CD4-positive, alpha-beta memory T cell (primary cell): ENCODE data around the gene C17orf75. TPM values are rescaled to one million over a fixed set of nuclear protein-coding genes. Genes with fewer than 3 reads are reported as not detected.
"Not testable (repeated sequence)": the region's sequence is repeated elsewhere in the genome, so short reads cannot be mapped to it uniquely, and the experiment has no call there.

ENCODE experiments used
- CTCF ChIA-PET: fragments of 350-600 bp; sonication (Branson Sonifier 250); formaldehyde crosslinking; loops from one replicate; lab custom pipeline; 2021; ENCODE audit warnings: inconsistent platforms; ENCODE audit not compliant: partially characterized antibody; lab: Charles Lee
- POLR2A ChIA-PET: fragments of 350-600 bp; sonication (Branson Sonifier 250); formaldehyde crosslinking; loops from one replicate; lab custom pipeline; 2021; ENCODE audit not compliant: partially characterized antibody; lab: Charles Lee
- DNase-seq, 5 donors: peaks; one replicate each; pipeline versions ENCODE4 v3.0.0 to v3.0.0-alpha.2; 2020 to 2022; ENCODE audit warnings: mixed read lengths in 1 of 5
- H3K27ac ChIP-seq: one replicate; pipeline ENCODE4 v1.7.0; 2013; ENCODE audit warnings: low read depth, low read length
- H3K27me3 ChIP-seq: 2 replicates; pipeline ENCODE4 v1.7.0; 2013; ENCODE audit warnings: mild to moderate bottlenecking, low read length, moderate library complexity; ENCODE audit not compliant: insufficient read depth
- H3K36me3 ChIP-seq: 2 replicates; pipeline ENCODE4 v1.7.0; 2013; ENCODE audit warnings: mild to moderate bottlenecking, low read length, moderate library complexity; ENCODE audit not compliant: insufficient read depth
- H3K4me1 ChIP-seq: 2 replicates; pipeline ENCODE4 v1.7.0; 2013; ENCODE audit warnings: mild to moderate bottlenecking, low read length, moderate library complexity; ENCODE audit not compliant: insufficient read depth
- H3K4me3 ChIP-seq, 2 donors: one replicate each; pipeline ENCODE4 v1.7.0; 2013; ENCODE audit warnings: low read length in 2 of 2, mild to moderate bottlenecking in 1 of 2
- H3K9me3 ChIP-seq, 2 donors: one replicate each; pipeline ENCODE4 v1.7.0; 2013; ENCODE audit warnings: low read length in 2 of 2, control low read depth in 1 of 2; ENCODE audit not compliant: control insufficient read depth in 1 of 2
- H3K27ac Mint-ChIP-seq, 7 donors: one replicate each; pipeline ENCODE4 v1.8.0; 2020 to 2021; ENCODE audit warnings: mixed read lengths in 7 of 7, mild to moderate bottlenecking in 6 of 7, inconsistent platforms in 3 of 7, moderate library complexity in 3 of 7
- H3K27me3 Mint-ChIP-seq, 2 donors: one replicate each; pipeline ENCODE4 v1.8.0; 2020 to 2021; ENCODE audit warnings: mixed read lengths in 2 of 2
- H3K36me3 Mint-ChIP-seq, 2 donors: one replicate each; pipeline ENCODE4 v1.8.0; 2020 to 2021; ENCODE audit warnings: mixed read lengths in 2 of 2, inconsistent platforms in 1 of 2, mild to moderate bottlenecking in 1 of 2
- H3K4me1 Mint-ChIP-seq, 4 donors: one replicate each; pipeline ENCODE4 v1.8.0; 2020 to 2021; ENCODE audit warnings: mixed read lengths in 4 of 4, mild to moderate bottlenecking in 1 of 4
- H3K4me3 Mint-ChIP-seq, 8 donors: one replicate each; pipeline ENCODE4 v1.8.0; 2020 to 2021; ENCODE audit warnings: mixed read lengths in 8 of 8, mild to moderate bottlenecking in 7 of 8, moderate library complexity in 6 of 8, inconsistent platforms in 3 of 8
- H3K9me3 Mint-ChIP-seq, 8 donors: one replicate each; pipeline ENCODE4 v1.8.0; 2020 to 2021; ENCODE audit warnings: mixed read lengths in 8 of 8, mild to moderate bottlenecking in 5 of 8, inconsistent platforms in 3 of 8, moderate library complexity in 1 of 8
- intact Hi-C: fragments of 100-400 bp; cut with micrococcal nuclease; formaldehyde crosslinking; loops from one replicate; pipeline ENCODE4 v1.15.1; 2023
- polyA plus RNA-seq, 2 donors: library from polyadenylated mRNA; unstranded; fragments of 300-500 nt; fragmentation: Illumina TruSeq; gene quantifications; one replicate each; pipeline ENCODE4 v1.2.3, GENCODE V29; 2021
- total RNA-seq, 2 experiments: library from RNA; stranded (reverse); gene quantifications; one replicate each; pipeline ENCODE4 v1.2.3, GENCODE V29; 2021

Gene C17orf75
- total and polyA plus RNA-seq, 4 experiments from 2014 or later = 7.9 to 22.5 (median 15.4) TPM

DNA sequence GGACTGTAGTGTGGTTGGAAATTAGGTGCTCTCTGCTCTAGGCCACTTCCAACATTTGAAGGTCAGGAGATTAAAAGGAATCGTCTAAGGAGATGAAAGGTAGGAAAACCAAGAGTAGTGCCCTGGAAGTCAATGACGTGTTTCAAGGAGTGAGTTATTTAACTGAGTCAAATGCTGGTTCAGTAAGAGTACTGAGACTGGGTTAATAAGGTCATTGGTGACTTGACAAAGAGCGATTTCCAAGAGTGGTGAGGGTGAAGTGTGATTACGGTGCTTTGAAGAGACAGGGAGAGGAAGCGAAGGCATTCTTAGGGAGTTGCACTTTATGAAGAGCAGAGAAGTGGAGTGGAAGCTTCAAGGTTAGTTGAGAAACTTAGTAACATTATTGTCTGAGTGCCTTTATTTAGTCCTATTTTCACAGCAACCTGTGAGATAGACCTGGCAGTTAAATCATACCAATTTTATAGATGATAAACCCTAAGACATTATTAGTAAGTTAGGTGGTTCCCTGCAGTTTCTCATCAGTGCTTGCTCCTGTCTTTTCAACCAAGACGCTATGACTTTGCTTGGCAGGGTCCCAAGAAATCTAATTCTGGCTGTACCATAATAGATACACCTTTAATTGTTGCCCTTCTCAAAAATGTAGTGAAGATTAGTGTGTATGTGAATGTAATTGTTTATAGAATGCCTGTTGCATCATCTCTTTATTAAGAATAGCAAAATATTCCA, 13.8 kb upstream of the C17orf75 start:
- Histone ChIP-seq H3K36me3 (peaks cover 45% of the 10 kb centered on the region), H3K4me1 (peaks cover 68% of the 10 kb centered on the region), H3K27ac (no peak overlapping the region), H3K27me3 (no peaks in the 10 kb centered on the region), H3K9me3 (no peaks in the 10 kb centered on the region), H3K4me3 (no peak overlapping the region)
- no peak for DNase-seq
- CTCF ChIA-PET = interaction anchor here (1.6 kb wide), 1 partner anchor 88 kb away, joined by 3 read pairs; the partner anchor contains the start of gene PSMD11
- peak overlapping the region; percentile 2 to 91 (median 70) for H3K27ac Mint-ChIP-seq
- H3K4me3 Mint-ChIP-seq = peak overlapping the region; percentile 13 to 78 (median 66)
- H3K4me1 Mint-ChIP-seq = peaks cover 35 to 72% (median 47%) of the 10 kb centered on the region in 4 donors
- peaks cover 46 to 79% of the 10 kb centered on the region in 2 donors for H3K36me3 Mint-ChIP-seq
- POLR2A ChIA-PET = interaction anchor here (0.6 kb wide), 1 partner anchor 155 kb away, joined by 4 read pairs; no protein-coding TSS in a partner anchor
- no peaks in the 10 kb centered on the region for H3K9me3 Mint-ChIP-seq
- no peaks in the 10 kb centered on the region for H3K27me3 Mint-ChIP-seq
- intact Hi-C loops = loop anchor here (10.0 kb wide), 1 partner anchor 519 kb away; the partner anchor contains the start of gene MYO1D

DNA sequence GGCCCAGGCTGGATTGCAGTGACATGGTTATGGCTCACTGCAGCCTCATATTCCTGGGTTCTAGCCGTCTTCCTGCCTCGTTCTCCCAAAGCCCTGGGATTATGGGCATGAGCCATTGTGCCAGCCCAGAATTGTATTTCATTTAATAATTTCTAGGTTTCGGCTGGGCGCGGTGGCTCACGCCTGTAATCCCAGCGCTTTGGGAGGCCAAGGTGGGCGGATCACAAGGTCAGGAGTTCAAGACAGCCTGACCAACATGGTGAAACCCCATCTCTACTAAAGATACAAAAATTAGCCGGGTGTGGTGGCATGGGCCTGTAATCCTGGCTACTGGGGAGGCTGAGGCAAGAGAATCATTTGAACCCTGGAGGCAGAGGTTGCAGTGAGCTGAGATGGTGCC, 10.8 kb upstream of the C17orf75 start:
- H3K36me3 Mint-ChIP-seq = peaks cover 40 to 69% of the 10 kb centered on the region in 2 donors
- H3K27me3 Mint-ChIP-seq, H3K27me3 ChIP-seq, H3K9me3 ChIP-seq, DNase-seq, H3K9me3 Mint-ChIP-seq, CTCF ChIA-PET: not testable (repeated sequence)
- Histone ChIP-seq H3K27ac (peak overlapping the region; percentile 100), H3K4me3 (peak overlapping the region in 1 of 2 donors; percentile 96), H3K4me1 (peaks cover 67% of the 10 kb centered on the region), H3K36me3 (peaks cover 24% of the 10 kb centered on the region)
- peak overlapping the region in 5 of 7 donors; percentile 18 to 98 (median 82) for H3K27ac Mint-ChIP-seq
- peaks cover 38 to 75% (median 56%) of the 10 kb centered on the region in 4 donors for H3K4me1 Mint-ChIP-seq
- POLR2A ChIA-PET = interaction anchor here (5.6 kb wide), 1 partner anchor 11 kb away, joined by 43 read pairs; the partner anchor contains the start of gene C17orf75
- intact Hi-C loops = loop anchor here (10.0 kb wide), 1 partner anchor 522 kb away; the partner anchor contains the start of gene MYO1D
- H3K4me3 Mint-ChIP-seq = peak overlapping the region; percentile 97 to 100 (median 100)

DNA sequence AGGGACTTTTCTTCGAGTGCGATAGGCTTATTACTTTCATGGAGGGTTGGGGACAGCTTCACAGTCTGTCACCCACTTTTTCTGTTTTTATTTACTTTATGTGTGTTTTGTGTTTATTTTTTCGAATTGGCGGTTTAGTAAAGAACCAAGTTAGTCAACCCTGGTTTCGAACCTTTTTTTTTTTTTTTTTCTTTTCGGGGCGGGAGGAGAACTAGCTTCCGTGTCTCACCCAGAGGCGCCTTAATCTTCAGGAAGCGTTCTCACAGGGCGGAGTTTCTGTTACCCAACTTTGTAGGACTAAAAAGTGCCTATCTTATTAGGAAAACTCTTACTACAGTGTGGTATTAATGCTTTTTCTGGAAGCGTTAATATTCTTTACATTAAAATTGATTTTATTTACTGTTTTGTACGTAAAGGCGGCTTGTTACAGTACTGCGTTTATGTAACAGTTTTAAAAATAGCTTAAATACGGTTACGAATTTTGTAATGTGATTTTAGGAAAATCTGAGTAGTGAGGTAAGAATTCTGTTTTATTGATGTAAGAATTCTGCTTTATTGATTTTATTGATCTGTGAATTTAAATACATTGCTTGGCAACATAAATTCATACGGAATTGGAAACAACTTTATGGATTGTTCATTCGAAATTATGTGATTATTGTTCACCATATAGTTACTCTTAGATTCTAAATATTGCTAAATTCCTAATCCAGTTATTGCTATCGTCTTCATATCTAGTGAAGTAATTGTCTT, 8.9 kb upstream of the C17orf75 start:
- Mint-ChIP-seq H3K36me3 (peaks cover 33 to 57% of the 10 kb centered on the region in 2 donors), H3K4me3 (peak overlapping the region; percentile 97 to 100 (median 100)), H3K27me3 (no peaks in the 10 kb centered on the region), H3K9me3 (peaks cover 0 to 5% (median 0%) of the 10 kb centered on the region in 8 donors), H3K4me1 (peaks cover 30 to 62% (median 46%) of the 10 kb centered on the region in 4 donors), H3K27ac (peak overlapping the region; percentile 98 to 100 (median 100))
- intact Hi-C loops = loop anchor here (1.0 to 10.0 kb wide), 3 partner anchors 9 to 524 kb away; partner anchors contain the start of genes C17orf75, MYO1D and PSMD11
- DNase-seq = peak; percentile 56 to 71 (median 63)
- H3K36me3 ChIP-seq = peaks cover 18% of the 10 kb centered on the region
- ChIA-PET CTCF (interaction anchor here (1.0 to 1.3 kb wide), 2 partner anchors 10 to 49 kb away, joined by 3 to 4 read pairs; no protein-coding TSS in a partner anchor), POLR2A (interaction anchor here (0.8 to 5.6 kb wide), 9 partner anchors 9 to 526 kb away, joined by 3 to 43 read pairs (median 7); partner anchors contain the start of genes C17orf75, MYO1D, PSMD11 and UTP6)
- no peaks in the 10 kb centered on the region for H3K27me3 ChIP-seq
- H3K4me1 ChIP-seq = peaks cover 53% of the 10 kb centered on the region
- H3K27ac ChIP-seq = peak overlapping the region; percentile 100
- no peaks in the 10 kb centered on the region for H3K9me3 ChIP-seq
- H3K4me3 ChIP-seq = peak overlapping the region; percentile 96 to 100

DNA sequence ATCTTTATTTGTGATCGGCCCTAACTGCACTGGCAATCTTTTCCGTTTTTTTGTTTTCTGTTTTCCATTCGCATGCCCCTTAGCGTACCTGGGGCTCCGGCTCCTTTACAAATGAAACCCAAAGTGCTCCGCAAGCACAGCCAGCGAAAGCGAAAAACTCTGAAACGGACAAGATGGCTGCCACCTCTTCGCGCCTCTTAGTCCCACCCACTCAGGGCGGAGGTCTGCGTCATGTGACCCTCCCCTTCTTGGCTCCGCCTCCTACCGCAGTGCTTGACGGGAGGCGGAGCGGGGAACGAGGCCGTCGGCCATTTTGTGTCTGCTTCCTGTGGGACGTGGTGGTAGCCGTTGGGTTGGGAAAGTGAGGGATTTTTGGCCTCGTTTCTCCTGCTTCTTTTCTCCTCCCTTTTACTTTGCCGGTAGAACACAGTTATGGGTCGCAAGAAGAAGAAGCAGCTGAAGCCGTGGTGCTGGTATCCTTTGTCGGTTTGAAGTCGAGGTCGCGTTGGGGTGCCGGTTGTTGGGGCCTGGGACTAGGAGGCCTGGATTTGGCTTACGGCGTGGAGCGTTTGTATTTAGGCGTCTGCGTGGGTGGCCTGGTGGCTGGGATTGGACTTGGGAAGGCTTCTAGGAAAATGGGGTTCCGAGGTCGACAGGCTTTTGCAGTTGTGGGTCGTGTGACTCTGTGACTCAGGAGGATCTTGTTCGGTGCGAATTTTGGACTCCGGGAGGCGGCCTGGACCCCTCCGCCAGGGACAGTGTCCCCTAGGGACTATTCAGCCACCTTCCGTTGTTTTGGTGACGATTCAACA, 8.1 kb upstream of the C17orf75 start, which contains the start of gene ZNF207:
ZNF207 (plus strand) TSS at position 304 of the 812 bp plus-strand sequence; CDS start at position 433, 129 bp downstream.
- Histone ChIP-seq H3K4me3 (peak within 1 kb of the TSS; percentile 96 to 100), H3K27me3 (no peaks in the 10 kb centered on the region), H3K27ac (peak within 1 kb of the TSS; percentile 100), H3K9me3 (no peaks in the 10 kb centered on the region), H3K36me3 (peaks cover 10% of the 10 kb centered on the region), H3K4me1 (peaks cover 45% of the 10 kb centered on the region)
- peaks cover 23 to 54% (median 38%) of the 10 kb centered on the region in 4 donors for H3K4me1 Mint-ChIP-seq
- H3K4me3 Mint-ChIP-seq = peak within 1 kb of the TSS; percentile 97 to 100 (median 100)
- H3K27me3 Mint-ChIP-seq = no peaks in the 10 kb centered on the region
- POLR2A ChIA-PET = interaction anchor here (0.8 to 5.6 kb wide), 8 partner anchors 8 to 527 kb away, joined by 3 to 43 read pairs (median 7); partner anchors contain the start of genes C17orf75, MYO1D, PSMD11 and UTP6
- intact Hi-C loops = loop anchor here (1.0 to 10.0 kb wide), 3 partner anchors 8 to 525 kb away; partner anchors contain the start of genes C17orf75, MYO1D and PSMD11
- peaks cover 0 to 5% (median 0%) of the 10 kb centered on the region in 8 donors for H3K9me3 Mint-ChIP-seq
- peak; percentile 94 to 96 (median 95) for DNase-seq
- CTCF ChIA-PET = interaction anchor here (1.0 to 1.3 kb wide), 2 partner anchors 9 to 50 kb away, joined by 3 to 4 read pairs; no protein-coding TSS in a partner anchor
- H3K27ac Mint-ChIP-seq = peak within 1 kb of the TSS; percentile 98 to 100 (median 100)
- peaks cover 25 to 49% of the 10 kb centered on the region in 2 donors for H3K36me3 Mint-ChIP-seq

DNA sequence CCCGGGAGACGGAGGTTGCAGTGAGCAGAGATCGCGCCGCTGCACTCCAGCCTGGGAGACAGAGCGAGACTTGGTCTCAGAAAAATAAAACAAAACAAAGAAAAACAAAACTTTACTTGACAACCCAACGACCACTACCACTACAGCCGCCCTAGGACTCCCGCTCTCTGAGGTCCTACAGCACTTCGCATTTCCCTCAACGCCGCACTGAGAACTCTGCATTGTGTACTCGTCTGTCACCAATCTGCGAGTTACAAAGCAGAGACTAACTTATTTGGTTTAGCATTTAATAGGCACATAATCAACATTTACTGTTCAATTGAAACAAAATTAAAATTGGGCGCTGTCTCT, 7.5 kb upstream of the C17orf75 start:
- intact Hi-C loops = no loop called here
- POLR2A ChIA-PET = interaction anchor here (1.8 to 5.6 kb wide), 3 partner anchors 8 to 95 kb away, joined by 7 to 43 read pairs (median 10); partner anchors contain the start of genes C17orf75 and PSMD11
- peaks cover 21 to 43% of the 10 kb centered on the region in 2 donors for H3K36me3 Mint-ChIP-seq

DNA sequence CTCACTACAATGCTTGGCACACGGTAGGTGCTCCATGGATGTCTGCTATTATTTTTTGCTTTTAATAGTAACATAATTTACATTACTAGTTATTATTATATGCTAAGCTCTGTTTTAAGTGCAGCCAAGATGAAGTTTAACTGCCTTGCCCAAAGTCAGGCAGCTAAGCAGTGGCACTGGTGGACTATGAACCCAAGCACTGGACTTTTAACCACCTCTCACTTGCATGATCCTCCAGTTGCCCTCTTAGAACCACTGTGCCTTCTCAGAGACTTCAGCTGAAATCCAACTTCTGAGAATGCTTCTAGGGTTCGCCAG, 6.5 kb upstream of the C17orf75 start:
- Histone ChIP-seq H3K27ac (no peak overlapping the region), H3K4me1 (peaks cover 30% of the 10 kb centered on the region), H3K4me3 (no peak overlapping the region), H3K9me3 (no peaks in the 10 kb centered on the region), H3K36me3 (no peaks in the 10 kb centered on the region), H3K27me3 (no peaks in the 10 kb centered on the region)
- Mint-ChIP-seq H3K27ac (peak overlapping the region in 4 of 7 donors; percentile 35 to 98 (median 70)), H3K9me3 (peaks cover 0 to 5% (median 0%) of the 10 kb centered on the region in 8 donors), H3K27me3 (no peaks in the 10 kb centered on the region), H3K4me3 (peak overlapping the region in 6 of 8 donors; percentile 32 to 99 (median 68)), H3K4me1 (peaks cover 12 to 39% (median 28%) of the 10 kb centered on the region in 4 donors), H3K36me3 (peaks cover 14 to 36% of the 10 kb centered on the region in 2 donors)
- intact Hi-C loops = no loop called here
- DNase-seq = no peak
- CTCF ChIA-PET = interaction anchor here (0.7 to 1.2 kb wide), 2 partner anchors 95 to 798 kb away, joined by 3 read pairs; no protein-coding TSS in a partner anchor
- POLR2A ChIA-PET = interaction anchor here (0.6 kb wide), 1 partner anchor 9 kb away, joined by 3 read pairs; no protein-coding TSS in a partner anchor

More for the DNA sequence above, 7.5 kb upstream of the C17orf75 start:
- H3K27me3 Mint-ChIP-seq = no peaks in the 10 kb centered on the region
- Histone ChIP-seq H3K4me3 (peak overlapping the region; percentile 96 to 100), H3K27me3 (no peaks in the 10 kb centered on the region), H3K27ac (peak overlapping the region; percentile 100), H3K36me3 (peaks cover 7% of the 10 kb centered on the region), H3K9me3 (no peaks in the 10 kb centered on the region), H3K4me1 (peaks cover 39% of the 10 kb centered on the region)
- H3K4me3 Mint-ChIP-seq = peak overlapping the region; percentile 97 to 100 (median 100)
- CTCF ChIA-PET = no interaction called here
- H3K27ac Mint-ChIP-seq = peak overlapping the region; percentile 98 to 100 (median 100)
- DNase-seq = no peak
- H3K9me3 Mint-ChIP-seq = peaks cover 0 to 5% (median 0%) of the 10 kb centered on the region in 8 donors
- peaks cover 18 to 48% (median 33%) of the 10 kb centered on the region in 4 donors for H3K4me1 Mint-ChIP-seq
